Raji (cell line): ENCODE measurements around the gene DNER.

Source experiments
- POLR2A ChIP-seq: IDR thresholded peaks from 2 replicates; pipeline ENCODE4 v1.6.1; 2011; ENCODE audit warnings: low read depth, low read length, control low read depth; ENCODE audit not compliant: insufficient read depth

Gene DNER

DNA sequence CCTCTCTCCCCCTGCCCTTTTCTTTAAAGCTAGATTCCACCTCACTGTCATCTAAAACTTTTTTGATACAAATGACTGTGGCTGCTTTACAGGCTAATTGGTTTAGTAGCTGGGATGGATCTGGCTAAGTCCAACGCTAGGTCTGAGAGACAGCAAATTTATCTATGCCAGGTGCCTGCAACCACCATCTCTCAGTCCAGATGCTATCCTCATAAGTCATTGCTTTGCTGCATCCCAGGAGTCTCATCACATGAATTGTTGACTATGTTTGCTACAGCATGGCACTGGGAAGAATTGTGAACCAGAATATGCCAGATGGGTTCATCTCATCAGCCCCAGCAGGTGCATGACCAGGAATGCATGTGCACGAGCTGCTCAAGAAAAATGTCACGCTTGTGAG lies 343.3 kb downstream of the DNER start:
- TF ChIP-seq POLR2A = no peak

DNA sequence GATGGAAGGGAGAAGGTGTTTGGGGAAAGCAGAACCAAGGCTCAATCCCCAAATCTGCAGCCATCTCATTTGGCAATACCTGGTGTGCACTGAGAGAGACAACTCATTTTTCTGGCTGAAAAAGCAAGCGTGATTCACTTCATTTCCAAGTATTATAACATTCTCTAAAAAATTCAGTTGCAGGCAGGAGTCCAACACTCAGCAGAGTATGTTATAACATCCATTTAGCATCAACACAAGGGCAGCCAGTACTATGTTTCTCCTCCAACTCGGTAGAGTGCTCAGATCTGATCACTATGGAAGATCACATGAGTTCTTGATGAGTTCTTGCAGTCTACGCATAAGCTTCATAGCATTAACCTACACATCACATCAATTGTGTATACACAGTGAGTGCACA lies 343.8 kb downstream of the DNER start:
- no peak for TF ChIP-seq POLR2A

DNA sequence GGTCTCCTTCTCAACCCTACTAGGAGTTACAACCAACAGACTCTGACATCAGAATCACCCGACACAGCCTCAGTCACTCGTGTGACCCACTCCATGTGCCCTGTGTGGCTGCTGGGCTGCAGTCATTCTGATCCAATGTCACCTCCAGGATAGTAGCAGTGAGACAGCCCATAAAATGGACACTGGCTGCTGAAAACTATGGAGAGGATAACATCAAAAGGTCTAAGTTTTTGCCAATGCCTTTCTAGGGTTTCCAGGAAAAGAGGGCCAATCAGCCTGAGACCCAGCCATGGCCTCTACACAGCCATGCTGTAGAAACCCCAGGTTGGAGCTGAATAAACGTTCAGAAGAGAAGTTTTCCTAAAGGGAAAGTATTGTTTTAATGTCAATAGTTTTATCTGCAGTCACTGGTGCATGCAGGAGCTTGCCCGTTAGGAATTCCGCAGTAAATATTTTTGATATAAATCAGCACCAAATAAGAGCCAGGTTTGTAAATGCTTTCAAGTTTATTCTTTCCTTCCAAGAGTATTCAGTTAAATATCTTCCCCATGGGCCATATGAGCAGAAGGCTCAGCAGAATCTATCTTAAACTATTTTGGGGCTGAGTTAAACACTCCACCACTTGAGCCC lies 351.1 kb downstream of the DNER start:
- TF ChIP-seq POLR2A = no peak

DNA sequence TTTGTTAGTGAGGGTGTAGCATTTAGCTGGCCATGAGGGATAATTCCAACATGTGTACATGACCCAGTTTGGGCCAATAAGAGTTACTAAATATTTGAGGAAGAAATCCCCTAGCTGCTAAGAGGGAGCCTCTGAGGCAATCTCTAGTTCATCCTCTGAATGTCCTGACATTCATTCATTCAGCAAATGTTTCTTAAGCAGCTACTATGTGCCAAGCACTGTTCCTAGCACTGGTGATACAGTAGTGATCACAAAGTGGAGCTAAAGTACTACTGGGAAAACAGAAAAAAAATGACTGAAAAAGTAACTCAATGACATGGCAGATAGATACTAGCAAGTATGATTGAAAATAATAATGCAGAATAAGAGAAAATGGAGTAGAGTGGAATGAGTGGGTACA lies 363.5 kb downstream of the DNER start:
- TF ChIP-seq POLR2A = no peak

DNA sequence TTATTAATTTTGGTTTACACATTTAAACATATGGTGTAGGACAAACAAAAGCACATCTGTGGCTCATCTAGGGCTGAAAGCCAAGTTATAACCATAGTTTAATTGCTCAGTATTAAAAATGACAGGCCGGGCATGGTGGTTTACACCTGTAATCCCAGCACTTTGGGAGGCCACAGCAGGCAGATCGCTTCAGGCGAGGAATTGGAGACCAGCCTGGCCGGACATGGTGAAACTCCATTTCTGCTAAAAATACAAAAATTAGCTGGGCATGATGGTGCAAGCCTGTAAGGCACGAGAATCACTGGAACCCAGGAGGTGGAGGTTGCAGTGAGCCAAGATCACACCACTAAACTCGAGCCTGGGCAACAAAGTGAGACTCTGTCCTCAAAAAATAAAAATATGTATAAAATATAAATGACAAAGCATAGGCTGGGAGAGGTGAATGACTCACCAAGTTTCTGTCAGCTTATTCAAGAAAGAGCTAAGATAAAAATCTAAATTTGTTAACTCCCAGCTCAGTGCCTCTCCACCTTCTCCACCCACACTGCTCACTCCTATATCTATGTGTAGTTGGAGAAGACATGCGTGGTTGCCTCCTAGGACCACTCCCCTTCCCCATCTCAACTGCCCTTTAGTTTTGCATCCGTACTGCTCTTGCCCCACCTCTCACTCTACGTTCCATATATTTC lies 364.1 kb downstream of the DNER start:
- TF ChIP-seq POLR2A = no peak

DNA sequence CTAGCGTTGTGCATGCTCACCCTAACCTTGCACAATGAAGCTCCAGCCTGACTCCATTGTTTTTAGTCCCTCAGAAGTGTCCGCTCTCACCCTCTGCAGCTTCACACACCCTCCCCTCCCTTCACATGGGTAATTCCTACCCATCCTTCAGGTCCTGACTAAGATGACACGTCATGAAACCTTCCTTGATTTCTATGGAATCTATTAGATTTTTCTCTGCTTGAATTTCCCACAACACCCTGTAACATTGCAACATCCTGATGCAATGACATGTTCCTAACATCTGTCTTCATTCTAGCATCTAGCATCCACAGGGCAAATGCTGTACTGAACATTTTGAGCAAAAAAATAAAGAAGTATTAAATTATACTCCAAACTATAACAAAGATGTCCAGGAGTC lies 366.2 kb downstream of the DNER start:
- no peak for TF ChIP-seq POLR2A

DNA sequence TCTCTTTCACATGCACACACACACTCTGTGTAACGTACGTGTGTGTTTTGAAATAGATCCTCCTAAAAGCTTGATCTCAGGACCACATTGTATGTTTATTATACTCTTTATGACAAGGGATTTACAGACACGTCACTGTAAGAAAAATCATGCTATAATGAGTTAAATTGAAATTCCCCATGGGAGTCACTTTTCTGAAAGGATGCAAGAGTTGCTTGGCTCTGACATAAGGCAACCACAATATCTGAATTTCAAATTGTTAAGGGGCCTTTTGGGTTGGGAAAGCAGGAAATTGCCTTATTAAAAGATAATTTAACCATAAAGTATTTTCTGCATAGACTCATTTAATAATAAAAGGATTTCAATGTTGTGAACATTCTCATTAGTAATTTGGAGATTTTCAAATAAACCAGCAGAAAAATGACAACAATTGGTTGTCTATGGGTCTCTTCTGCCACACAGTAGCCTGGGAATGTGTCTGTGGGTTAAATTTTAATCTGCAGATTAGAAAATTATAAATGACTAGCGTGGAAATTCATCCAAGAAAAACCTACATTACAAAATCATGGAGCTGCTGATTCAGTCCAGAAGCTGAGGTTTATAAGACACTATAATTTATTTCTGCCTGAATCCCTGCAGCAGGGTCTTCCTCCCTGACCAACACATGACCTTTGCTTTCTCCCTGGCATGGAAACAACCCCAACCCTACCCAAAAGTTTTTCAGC lies 367.4 kb downstream of the DNER start:
- no peak for TF ChIP-seq POLR2A

DNA sequence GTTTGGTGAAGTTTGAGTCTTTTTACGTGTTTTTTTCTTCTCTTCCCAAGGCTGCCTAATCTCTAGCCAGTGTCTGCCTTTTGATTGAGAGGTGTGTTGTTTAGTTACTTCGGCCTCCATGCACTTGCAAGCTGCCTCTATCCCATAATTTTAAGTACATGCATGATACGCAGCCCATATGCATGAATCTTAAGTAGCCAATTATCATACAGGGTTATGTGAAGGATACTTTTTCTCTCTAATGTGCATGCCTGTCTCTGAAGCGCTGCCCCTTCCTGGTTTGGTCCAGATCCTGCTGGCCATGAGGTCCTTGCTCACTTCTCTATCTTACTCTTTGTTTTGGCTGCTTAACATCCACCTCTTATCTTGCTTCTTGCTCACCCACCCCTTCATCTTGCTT lies 369.4 kb downstream of the DNER start:
- TF ChIP-seq POLR2A = no peak

DNA sequence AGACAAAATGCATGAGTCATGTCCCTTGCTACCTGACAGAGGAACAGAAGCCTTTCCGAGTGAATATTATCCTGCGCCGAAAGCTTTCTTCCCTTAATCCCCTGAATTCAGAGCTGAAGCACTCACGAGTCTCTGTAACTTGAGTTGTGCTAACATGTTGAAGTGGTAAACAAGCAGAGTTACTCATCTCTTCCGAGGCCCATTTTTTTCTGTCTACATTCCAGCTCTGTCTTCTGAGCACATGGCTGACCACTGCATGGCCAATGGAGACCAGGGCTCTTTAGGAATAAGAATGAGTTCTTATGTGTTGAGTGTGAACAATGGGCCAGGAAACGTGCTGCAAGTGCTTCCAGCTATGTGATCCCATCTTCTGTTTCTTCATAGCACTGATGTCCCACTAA lies 370.2 kb downstream of the DNER start:
- TF ChIP-seq POLR2A = no peak

DNA sequence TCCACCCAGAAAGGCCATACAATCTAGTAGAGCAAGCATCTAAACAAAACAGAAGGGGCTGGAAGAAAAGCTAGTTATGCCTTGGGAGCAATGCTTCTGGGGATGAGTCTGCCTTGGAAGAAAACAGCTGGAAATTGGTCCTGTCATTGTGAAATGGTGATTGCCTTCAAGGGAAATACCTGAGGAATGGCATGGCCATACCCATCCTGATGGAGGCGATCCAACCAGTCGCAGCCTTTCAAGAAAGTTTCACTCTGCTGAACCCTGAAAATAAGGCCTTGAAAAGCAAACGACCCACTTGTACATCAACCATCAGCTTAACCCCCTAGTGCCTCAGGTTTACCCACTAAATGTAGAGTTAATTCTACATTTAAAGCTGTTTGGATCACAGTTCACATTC lies 370.7 kb downstream of the DNER start:
- no peak for TF ChIP-seq POLR2A

DNA sequence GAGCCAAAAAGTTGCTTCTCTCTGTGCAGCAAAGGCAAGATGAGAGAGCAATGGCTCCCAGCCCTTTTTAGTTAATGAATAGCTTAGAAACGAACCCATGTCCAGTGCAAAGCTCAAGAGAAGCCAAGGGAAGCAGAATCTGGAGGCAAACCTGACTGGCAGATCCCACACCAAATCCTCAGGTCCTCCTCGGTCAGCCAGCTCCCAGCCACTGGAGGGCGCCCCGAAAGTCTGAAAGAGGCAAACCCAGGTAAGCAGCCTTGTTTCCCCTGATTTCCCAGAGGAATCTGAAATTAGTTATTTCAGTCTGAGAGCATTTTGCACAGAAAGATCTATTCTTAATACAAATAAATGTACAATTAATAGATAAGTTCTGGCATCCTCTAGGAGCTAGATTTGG lies 372.0 kb downstream of the DNER start:
- TF ChIP-seq POLR2A = no peak

DNA sequence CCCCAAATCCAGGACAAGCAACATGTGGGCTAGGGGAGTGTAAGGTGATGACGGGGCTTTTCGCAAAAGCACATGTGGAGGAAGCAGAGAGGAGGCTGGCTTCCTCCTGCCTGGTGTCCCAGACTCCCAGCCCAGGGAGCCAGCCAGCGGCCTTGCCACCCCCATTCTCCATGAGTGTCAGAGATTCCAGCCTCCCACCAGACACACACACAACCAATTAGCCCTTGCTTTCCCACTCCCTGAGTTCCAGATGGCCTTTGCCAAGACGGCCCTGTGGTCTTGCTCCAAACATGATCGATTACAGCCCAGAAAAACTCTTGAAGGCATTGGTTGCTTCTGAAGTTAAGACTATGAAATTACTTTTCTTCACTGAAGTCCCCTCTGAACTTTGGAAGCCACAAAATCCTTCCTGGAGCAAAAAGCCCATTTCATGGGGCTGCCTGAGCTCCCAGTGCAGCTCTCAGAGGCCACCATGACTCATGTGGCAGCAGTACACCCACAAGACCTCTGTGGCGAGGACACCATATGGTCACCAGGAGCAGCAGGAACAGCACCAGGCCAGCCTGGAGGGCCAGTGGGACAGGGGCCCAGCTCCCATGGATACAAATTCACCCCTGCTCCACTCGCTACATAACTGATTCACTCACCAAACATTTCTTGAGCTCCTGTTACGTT lies 374.1 kb downstream of the DNER start:
- TF ChIP-seq POLR2A = no peak

DNA sequence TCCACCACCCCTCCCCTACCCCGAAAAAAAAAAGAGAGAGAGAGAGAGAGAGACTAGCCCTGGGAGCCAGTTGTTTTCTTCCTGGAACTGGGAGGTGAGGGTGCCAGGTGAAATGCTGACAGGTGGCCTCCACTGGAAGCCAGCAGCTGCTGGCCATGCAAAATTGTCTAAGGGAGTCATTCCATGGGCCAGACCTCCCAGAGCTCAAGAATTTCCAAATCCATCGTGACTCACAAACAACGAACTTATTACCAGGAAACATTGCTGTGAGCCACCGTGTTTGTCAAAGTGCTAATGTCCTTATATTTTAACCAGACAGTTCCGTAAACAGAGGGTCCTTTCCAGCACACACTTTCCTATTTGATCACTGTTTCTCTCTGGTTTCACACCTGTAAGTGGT lies 374.7 kb downstream of the DNER start:
- no peak for TF ChIP-seq POLR2A

DNA sequence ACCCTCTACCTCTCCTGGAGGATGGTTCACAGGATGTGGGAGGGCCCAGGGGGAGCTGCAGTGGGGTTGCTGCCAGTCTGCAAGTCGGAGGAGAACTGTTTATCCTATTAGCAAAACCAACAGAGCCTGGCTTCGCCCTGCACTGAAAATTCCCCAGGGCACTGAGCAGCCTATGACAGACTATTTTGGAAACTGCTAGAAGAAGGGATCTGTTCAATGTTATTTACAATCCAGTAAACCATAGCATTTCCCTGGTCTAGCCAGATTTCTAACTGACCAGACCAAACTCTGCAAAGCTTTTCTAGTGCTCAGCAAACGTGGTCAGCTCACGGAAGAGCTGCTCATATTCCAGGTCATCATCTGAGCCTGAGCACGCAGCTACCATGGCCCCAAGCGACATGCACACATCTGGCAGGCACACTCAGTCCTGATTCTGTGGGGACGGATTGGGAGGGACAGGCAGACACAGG lies 378.4 kb downstream of the DNER start:
- TF ChIP-seq POLR2A = no peak

DNA sequence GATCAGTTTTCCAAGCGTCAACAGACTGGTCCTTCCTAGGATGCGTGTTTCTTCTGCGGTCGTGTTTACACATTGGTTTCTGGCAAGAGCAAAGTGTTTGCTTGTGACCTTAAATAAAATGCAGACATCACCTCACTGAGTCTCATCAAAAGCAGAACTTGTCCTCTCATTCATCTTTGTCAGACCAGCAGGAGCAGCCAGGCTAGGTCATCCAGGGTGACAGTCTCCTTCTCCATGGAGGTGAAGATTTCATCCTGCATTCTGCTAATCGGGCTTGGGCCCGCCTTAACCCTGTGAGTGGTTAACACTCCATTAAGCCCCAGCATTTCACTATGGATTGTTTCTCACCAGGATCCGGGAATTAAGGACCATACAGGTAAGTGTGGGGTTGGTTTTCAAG lies 379.0 kb downstream of the DNER start:
- TF ChIP-seq POLR2A = no peak

DNA sequence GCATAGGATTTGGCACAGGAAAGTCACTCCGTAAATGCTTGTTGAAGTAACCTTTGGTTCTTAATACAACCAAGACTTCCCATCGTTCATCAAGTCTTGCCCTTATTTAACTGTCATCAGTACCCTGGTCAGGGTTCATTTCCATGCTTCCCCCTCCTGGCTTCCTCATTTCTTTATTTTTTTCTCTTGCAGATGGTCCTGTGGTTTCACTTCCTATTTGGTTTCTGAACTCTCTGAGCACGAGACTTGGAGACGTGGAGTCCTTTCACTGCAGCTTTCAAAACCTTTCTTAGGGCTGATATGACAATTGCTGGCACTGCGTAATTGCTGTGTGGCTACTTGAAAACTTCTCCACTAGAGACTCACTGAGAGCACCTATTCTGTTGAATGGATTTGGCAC lies 383.4 kb downstream of the DNER start:
- TF ChIP-seq POLR2A = no peak
